Bronchial epithelial cell (primary cell): Measurements from ENCODE around the gene OXA1L. TPM values are rescaled to one million over a fixed set of nuclear protein-coding genes. Genes with fewer than 3 reads are reported as not detected.
A peak's percentile ranks its signal among the peaks of the same experiment; 100 is the strongest.

ENCODE experiments used
- DNase-seq: peaks from one replicate; pipeline ENCODE4 v3.0.0-alpha.2; 2010; ENCODE audit warnings: low read depth
- FAIRE-seq: peaks from 2 replicates; lab custom pipeline; 2011; peaks lifted over from hg19 to GRCh38; lab: Jason Lieb, UNC
- H3K27me3 ChIP-seq: 2 replicates; pipeline ENCODE4 v1.5.1; 2011; ENCODE audit warnings: low read length; ENCODE audit not compliant: control insufficient read depth, insufficient read depth
- H3K36me3 ChIP-seq: 2 replicates; pipeline ENCODE4 v1.5.1; 2011; ENCODE audit warnings: low read length; ENCODE audit not compliant: control insufficient read depth, insufficient read depth
- H3K4me3 ChIP-seq: 2 replicates; pipeline ENCODE4 v1.5.1; 2011; ENCODE audit warnings: mild to moderate bottlenecking, low read depth, low read length, control low read depth
- total RNA-seq: library from RNA; depleted of rRNA; stranded (reverse); fragments of >200 nt; gene quantifications from 2 replicates; pipeline ENCODE4 v1.2.1, GENCODE V29; 2014
- TF ChIP-seq, protein P1 (sequence below): IDR thresholded peaks from 2 replicates; pipeline ENCODE4 v1.5.1; 2011; ENCODE audit warnings: mild to moderate bottlenecking, moderate library complexity, low read length, control low read depth, inconsistent platforms; ENCODE audit not compliant: insufficient read depth, severe bottlenecking

Gene OXA1L
- total RNA-seq, 1 donor from 2014 or later: 29.2 TPM

DNA sequence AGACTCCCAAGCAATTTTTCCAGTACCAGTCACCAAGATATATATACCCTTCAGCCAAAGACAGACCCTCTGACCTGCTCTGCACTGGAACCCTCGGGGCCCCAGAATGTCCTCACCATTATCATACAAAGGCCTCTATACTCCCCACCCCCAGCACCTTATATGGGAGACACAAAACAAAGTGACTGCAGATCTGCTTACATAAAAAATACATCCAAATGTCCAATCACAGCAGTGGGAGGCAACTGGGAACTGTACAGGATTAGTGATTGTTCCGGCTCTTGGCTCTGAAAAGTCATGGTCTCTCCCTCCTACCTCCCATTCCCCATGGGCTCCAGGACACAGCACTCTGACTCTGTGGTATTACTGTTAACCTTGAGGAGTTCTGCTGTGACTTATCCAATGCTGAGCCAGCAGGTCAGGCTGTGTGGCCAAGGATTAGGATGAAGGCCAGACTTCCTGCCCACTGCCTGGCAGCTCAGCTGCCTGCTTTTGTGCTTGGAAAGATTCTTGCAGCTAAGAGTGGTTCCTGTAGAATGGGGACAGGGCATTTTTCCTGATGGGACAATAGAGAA lies 13.7 kb downstream of the OXA1L start:
- Histone ChIP-seq H3K36me3 (no peaks in the 10 kb centered on the region), H3K27me3 (no peaks in the 10 kb centered on the region), H3K4me3 (no peak overlapping the region)
- no peak for DNase-seq
- no peak for FAIRE-seq
- TF ChIP-seq, protein P1, sequence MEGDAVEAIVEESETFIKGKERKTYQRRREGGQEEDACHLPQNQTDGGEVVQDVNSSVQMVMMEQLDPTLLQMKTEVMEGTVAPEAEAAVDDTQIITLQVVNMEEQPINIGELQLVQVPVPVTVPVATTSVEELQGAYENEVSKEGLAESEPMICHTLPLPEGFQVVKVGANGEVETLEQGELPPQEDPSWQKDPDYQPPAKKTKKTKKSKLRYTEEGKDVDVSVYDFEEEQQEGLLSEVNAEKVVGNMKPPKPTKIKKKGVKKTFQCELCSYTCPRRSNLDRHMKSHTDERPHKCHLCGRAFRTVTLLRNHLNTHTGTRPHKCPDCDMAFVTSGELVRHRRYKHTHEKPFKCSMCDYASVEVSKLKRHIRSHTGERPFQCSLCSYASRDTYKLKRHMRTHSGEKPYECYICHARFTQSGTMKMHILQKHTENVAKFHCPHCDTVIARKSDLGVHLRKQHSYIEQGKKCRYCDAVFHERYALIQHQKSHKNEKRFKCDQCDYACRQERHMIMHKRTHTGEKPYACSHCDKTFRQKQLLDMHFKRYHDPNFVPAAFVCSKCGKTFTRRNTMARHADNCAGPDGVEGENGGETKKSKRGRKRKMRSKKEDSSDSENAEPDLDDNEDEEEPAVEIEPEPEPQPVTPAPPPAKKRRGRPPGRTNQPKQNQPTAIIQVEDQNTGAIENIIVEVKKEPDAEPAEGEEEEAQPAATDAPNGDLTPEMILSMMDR: no peak

DNA sequence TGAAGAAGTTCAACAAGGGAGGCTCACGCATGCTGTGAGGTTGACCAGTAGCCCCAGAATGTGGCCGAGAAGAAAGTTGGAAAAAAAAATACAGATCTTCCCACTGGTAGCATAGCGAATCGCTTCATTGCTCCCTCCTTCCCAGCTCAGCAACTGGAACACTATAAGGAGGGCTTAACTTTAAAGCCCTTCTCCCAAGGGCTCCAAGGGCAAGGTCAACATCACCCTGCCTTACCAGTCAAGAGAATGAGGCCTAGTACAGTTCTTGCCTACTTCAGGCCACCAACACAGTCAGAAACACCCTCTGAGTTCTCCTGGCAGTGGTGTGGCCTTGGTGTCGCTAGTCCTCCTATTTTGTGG lies 14.4 kb downstream of the OXA1L start:
- H3K27me3 ChIP-seq: no peaks in the 10 kb centered on the region
- FAIRE-seq (no peak), DNase-seq (no peak)
- TF ChIP-seq, protein P1: no peak
- no peaks in the 10 kb centered on the region for H3K36me3 ChIP-seq
- H3K4me3 ChIP-seq: no peak overlapping the region

DNA sequence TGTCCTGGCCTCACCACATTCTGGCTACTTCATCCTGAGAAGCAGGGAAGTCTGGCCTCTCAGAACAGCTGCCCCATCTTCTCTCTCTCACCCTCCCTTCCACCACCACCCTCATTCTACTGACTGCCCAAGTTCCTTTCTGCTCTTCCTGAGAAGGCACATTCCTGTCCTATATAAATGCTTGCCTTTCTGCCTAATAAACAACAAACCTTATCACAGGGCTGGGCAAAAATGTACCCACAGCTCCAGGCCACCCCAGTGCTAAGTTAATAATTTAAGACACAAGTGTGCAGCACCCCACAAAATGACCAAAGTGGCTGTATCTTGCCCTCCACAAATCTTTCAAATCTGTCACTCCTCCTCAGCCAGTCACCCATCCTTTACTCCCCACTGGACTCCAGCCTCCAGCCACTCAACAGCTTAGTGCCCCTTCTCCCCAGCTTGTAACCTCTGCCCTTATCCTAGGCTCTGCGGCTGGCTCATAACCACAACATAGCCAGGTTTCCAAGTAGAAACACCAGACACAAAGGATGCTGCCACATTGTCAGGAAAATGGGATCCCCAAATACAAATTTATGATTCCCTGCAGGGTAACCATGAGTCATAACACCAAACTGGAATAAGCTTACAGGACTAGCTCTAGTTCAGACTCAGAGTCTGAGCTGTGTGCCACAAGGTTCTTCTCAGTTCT lies 15.0 kb downstream of the OXA1L start:
- H3K4me3 ChIP-seq: no peak overlapping the region
- no peaks in the 10 kb centered on the region for H3K36me3 ChIP-seq
- DNase-seq: peak; percentile 18
- no peaks in the 10 kb centered on the region for H3K27me3 ChIP-seq
- FAIRE-seq: no peak
- TF ChIP-seq, protein P1: no peak

DNA sequence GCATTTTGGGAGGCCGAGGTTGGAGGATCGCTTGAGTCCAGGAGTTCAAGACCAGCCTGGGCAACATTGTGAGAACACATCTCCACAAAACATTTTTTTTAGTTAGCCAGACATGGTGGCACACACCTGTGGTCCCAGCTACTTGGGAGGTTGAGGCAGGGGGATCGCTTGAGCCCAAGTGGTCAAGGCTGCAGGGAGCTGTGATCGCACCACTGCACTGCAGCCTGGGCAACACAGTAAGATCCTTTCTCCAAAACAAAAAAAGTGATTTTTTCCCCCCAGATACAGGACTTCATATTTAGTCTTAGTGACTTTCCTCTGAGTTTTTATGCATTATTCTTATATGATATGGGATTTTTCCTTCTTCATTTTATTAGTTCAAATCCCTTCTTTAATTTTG lies 20.2 kb downstream of the OXA1L start:
- DNase-seq (no peak), FAIRE-seq (no peak)
- Histone ChIP-seq H3K27me3 (no peaks in the 10 kb centered on the region), H3K36me3 (no peaks in the 10 kb centered on the region), H3K4me3 (no peak overlapping the region)
- TF ChIP-seq, protein P1: no peak

DNA sequence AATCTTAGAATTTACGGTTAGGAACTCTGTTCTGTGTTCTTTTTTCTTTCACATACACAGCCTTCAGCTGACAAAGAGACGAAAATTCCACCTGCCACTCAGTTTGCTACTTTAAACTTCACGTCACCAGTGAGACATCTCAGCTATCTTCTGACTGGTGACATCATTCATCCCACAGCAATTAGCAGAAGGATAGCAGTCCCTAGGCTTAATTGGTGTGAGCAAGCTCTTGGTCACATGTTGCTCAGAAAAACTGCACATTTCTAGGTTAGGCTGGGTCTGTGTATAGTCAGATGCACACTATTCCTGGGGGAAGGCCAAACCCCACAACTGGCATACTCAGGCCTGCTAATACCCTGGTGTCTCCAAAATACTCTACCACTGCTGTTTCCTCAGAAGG lies 24.8 kb downstream of the OXA1L start:
- H3K36me3 ChIP-seq: no peaks in the 10 kb centered on the region
- FAIRE-seq (no peak), DNase-seq (peak; percentile 61)
- no peaks in the 10 kb centered on the region for H3K27me3 ChIP-seq
- H3K4me3 ChIP-seq: no peak overlapping the region
- TF ChIP-seq, protein P1: no peak
